ACHN (cell line): Measurements from ENCODE around the gene TAC3.
"Not testable (repeated sequence)": the region's sequence is repeated elsewhere in the genome, so short reads cannot be mapped to it uniquely, and the experiment has no call there.

Experiments used
- DNase-seq: peaks from one replicate; pipeline ENCODE4 v3.0.0-alpha.2; 2015
- in situ Hi-C: cut with HindIII; loops from 2 replicates; pipeline ENCODE4 v1.10.0; 2017; ENCODE audit warnings: low sequenced_read_pairs, low pct_ligation_motif_present, low pct_unique_long_range_greater_than_20kb

Gene TAC3

GRCh38 chr12:56991319-56992246 lies 24.7 kb downstream of the TAC3 start:
- in situ Hi-C loops: no loop called here

DNA sequence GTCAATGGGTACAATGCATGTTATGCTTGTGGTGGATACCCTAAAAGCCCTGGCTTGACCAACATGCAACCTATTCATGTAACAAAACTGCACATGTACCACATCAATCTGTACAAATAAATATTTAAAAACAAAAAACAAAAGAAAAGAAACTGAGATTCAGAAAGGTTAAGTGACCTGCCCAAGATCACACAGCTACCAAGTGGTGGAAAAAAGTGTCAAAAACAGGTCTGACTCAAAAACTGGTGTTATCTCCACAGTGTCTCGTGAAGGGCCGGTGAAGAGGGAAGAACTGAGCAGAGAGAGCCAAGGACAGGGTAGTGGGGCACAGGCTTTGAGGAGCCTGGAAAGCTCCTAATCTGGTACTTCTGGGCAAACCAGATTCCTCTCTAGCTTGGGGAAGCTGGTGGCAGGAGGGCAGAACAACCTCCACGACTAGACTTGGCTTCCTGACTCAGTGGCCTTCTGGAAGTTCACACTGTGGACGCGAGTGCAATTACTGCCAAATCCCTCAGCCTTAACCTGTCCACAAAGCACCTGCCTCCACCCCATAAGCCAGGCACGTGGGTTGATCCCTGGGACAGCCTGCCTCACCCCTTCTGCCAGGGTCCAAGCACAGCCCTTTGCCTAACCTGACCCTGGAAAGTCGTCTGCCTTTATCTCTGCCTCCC lies 25.5 kb downstream of the TAC3 start:
- in situ Hi-C loops: no loop called here
- DNase-seq: no peak

More at GRCh38 chr12:56991319-56992246, 24.7 kb downstream of the TAC3 start:
- no peak for DNase-seq

DNA sequence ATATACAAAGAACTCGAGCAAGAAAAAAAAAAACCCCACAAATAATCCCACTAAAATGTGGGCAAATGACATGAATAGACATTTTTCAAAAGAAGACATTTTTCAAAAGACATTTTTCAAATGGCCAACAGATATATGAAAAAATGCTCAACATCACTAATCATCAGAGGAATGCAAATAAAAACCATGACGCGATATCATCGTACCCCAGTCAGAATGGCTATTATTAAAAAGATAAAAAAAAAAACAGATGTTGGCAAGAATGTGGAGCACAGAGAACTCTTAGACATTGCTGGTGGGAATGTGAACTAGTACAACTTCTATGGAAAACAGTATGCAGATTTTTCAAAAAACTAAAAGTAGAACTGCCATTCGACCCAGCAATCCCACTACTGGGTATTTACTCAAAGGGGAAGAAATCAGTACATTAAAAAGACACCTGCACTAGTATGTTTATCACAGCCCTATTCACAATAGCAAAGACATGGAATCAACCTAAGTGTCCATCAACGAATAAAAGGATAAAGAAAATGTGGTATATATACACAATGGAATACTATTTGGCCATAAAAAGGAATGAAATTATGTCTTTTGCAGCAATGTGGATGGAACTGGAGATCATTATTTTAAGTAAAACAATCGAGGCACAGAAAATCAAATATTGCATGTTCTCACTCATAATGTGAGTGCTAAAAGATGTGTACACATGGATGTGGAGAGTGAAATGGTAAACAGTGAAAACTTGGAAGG lies 26.3 kb downstream of the TAC3 start:
- DNase-seq: no peak
- in situ Hi-C loops: no loop called here

DNA sequence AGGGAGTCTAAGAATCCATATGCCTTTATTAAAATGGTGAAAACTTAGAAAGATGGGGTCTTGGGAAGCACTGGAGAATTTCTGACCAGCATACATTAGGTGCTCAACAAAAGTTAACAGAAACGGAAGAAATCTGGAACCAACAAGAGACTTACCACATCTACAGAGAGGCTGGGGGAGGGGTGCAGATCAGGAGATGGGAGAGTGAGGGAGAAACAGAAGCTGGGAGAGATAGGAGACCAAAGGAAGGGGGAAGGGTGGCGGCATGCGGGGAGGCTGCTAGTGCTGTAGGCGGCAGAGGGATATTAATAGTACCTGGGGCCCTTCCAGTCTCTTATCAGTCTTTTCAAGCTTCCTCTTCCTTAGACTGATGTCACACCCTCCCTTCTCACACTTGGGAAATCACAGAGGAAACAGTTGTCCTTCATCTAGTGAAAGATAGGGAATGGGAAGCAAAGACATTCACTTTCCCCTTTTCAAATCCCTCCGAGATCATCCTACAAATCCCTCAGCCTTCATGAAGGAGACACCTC lies 28.1 kb downstream of the TAC3 start:
- DNase-seq: no peak
- in situ Hi-C loops: no loop called here

DNA sequence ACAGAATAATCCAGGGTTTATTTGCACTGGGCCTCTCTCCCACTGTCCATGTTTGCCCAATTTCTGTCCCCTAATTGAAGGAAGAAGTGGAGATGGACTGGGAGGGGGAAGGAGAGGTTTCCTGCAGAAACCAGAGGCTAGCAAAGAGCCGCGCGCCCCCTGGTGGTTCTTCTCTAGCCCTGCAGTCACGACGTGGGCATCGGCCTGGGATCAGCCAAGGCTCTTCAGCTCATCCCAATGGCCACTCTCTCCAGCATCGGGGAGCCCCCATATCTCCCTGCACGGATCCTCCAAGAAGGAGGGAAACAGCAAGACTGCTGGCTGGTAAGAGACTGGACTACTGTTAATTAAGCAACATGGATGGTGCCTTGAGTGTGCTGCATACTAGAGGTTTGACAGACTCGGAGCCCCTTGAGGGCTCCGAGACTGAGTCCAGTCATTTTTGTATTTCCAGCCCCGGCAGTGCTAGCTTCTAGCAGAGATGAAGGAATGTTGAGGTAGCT lies 28.7 kb downstream of the TAC3 start:
- in situ Hi-C loops: no loop called here
- DNase-seq: peak; percentile 80

GRCh38 chr12:56987011-56987410 lies 29.3 kb downstream of the TAC3 start:
- in situ Hi-C loops: no loop called here
- no peak for DNase-seq

DNA sequence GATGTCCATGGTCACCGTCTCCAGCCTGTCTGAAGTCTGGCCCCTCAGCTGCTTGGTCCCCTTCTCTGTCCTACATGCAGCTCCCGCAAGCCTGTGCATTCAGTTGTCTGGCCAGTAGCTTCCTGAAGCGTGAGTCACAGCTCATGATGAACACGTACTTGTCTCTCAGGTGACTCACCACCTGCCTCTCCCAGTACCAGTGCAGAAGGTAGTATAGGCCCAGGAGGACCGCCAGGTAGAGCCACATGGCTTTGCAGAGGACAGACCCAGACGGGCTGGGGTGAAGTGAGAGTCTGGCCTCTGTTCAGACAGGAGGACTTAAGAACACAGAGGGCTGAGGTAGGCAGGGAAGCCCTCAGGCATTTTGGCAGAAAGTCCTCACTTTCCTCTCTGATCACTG lies 30.6 kb downstream of the TAC3 start:
- peak; percentile 80 for DNase-seq
- in situ Hi-C loops: not testable (repeated sequence)

DNA sequence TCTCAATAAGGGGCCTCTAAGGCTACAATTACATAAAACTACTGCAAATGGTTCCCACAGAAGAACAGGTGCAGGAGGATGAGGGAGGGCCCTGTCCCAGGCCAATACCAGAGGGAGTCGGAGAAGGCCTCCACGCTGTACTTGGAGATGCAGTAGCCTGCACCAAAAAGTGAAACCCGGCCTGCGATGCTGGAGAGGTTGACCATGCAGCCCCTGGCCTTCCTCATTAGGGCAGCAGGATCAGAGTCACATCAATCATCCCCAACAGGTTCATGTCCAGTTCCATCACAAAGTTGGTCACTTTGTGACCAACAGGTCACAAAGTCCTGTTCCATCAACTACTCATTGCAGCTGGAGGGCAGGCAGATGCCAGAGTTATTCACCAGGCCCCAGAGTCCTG lies 32.9 kb downstream of the TAC3 start:
- DNase-seq: no peak
- in situ Hi-C loops: no loop called here

- in situ Hi-C loops, DNase-seq: not testable (repeated sequence)
These were observed 33.6 kb downstream of the TAC3 start for GRCh38 chr12:56982578-56983236.

DNA sequence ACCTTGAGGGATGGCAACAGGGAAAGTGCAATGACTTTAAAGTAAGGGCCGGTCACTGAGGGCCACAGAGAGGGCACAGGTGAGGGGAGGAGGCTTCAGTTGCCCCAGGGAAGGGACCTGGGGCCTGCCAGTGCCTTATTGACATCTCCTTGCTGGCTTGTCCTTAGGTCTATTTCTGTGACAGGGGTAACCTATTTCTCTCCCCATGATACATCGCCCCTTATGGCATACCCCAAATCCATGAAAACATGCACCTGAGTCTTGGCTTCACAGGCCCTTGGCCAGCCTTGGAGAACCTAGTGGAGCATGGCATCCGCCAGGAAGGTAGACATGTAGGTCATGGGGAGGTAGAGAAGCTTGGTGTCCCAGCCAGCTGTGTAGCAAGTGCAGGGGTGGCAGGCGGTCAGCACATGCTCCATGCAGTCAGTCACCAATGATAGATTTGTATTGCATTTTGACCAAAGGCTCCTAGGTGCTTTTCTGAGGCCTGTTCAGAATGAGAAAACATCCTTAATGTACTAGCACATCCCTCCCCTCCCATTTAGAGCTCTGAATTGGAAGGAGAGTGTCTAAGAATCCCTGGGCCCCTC lies 35.3 kb downstream of the TAC3 start:
- in situ Hi-C loops: no loop called here
- DNase-seq: no peak

DNA sequence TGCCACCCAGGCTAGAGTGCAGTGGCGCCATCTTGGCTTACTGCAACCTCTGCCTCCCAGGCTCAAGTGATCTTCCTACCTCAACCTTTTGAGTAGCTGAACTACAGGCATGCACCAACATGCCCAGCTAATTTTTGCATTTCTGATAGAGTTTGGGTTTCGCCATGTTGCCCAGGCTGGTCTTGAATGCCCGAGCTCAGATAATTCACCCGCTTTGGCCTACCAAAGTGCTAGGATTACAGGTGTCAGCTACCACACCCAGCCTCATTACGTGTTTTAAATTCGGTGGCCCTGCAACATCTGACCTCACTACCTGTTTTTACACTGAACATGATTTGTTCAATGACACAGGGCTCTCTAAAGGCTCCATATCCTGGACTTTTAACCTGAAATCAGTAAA lies 36.1 kb downstream of the TAC3 start:
- no peak for DNase-seq
- in situ Hi-C loops: no loop called here

DNA sequence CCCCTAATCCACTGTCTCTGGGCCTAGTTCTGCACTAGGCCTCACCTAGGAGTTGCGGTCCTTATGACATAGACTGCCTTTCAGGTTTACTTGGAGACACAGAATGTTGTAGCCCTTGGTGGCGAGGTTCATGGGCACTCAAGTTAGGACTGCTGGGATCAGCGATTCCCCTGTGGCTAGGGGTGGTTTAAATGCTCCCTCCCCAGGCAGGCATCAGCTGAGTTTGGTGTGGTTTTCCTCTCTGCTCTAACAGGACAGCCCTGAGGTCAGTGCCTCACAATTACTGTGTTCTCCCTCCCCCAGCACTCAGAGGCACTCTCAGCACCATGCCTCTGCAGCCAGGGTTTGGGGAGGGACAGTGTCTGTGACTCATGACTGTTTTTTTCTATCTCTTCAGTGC lies 36.7 kb downstream of the TAC3 start:
- in situ Hi-C loops: no loop called here
- no peak for DNase-seq

- in situ Hi-C loops: no loop called here
- no peak for DNase-seq
These were observed 37.8 kb downstream of the TAC3 start for GRCh38 chr12:56978397-56979138.

DNA sequence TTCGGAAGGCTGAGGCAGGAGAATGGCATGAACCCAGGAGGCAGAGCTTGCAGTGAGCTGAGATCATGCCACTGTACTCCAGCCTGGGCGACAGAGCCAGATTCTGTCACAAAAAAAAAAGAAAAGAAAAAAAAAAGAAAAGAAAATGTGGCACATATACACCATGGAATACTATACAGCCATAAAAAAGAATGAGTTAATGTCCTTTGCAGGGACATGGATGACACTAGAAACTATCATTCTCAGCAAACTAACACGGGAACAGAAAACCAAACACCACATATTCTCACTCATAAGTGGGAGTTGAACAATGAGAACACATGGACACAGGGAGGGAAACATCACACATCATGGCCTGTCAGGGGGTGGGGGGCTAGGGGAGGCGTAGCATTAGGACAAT lies 39.0 kb downstream of the TAC3 start:
- DNase-seq, in situ Hi-C loops: not testable (repeated sequence)

- DNase-seq, in situ Hi-C loops: not testable (repeated sequence)
These were observed 42.1 kb downstream of the TAC3 start for GRCh38 chr12:56974224-56974623.

DNA sequence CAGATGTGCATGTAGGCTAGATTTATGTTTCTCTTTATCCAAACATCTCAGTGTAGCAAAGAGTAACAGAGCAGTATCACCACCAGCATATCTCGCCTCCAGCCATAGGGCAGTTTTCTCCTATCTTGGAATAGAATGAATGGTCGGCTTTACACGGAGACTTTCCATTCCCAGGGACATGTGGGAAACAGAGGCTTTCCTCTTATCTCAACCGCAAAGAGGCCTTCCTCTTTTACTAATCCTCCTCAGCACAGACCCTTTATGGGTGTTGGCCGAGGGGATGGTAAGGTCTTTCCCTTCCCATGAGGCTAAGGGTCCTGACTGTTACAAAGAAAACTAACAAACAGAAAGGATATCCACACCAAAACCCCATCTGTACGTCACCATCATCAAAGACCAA lies 47.4 kb downstream of the TAC3 start:
- in situ Hi-C loops, DNase-seq: not testable (repeated sequence)

GRCh38 chr12:56965997-56966642 lies 50.2 kb downstream of the TAC3 start:
- not testable (repeated sequence) for DNase-seq

More at GRCh38 chr12:56965997-56966642, 50.2 kb downstream of the TAC3 start:
- in situ Hi-C loops: not testable (repeated sequence)
